ENCODE measurements around the gene SND1.

Gene SND1

DNA sequence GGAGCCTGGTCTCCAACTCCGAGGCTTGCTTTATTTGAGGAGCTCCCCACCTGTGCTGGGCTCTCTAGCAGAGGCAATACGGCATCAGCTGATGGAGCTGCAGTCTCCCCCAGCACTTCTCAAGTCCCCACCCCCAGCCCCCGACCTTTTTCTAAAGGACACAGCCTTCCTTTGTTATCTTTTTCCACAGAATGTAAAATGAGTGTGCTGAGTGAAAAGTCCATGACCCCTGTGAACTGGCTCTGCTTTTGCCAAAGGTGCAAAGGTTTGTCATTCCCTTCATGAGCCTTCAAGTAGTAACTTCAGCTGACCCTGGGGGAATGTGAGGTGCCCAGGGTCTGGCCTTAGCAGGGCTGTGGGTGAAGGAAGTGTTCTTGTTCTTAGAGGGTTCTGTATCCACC is 353.8 kb downstream of the SND1 start:
- no peak for DNase-seq (ENCODE audit: extremely low read depth in 1 of 2, low read depth in 1 of 2)

DNA sequence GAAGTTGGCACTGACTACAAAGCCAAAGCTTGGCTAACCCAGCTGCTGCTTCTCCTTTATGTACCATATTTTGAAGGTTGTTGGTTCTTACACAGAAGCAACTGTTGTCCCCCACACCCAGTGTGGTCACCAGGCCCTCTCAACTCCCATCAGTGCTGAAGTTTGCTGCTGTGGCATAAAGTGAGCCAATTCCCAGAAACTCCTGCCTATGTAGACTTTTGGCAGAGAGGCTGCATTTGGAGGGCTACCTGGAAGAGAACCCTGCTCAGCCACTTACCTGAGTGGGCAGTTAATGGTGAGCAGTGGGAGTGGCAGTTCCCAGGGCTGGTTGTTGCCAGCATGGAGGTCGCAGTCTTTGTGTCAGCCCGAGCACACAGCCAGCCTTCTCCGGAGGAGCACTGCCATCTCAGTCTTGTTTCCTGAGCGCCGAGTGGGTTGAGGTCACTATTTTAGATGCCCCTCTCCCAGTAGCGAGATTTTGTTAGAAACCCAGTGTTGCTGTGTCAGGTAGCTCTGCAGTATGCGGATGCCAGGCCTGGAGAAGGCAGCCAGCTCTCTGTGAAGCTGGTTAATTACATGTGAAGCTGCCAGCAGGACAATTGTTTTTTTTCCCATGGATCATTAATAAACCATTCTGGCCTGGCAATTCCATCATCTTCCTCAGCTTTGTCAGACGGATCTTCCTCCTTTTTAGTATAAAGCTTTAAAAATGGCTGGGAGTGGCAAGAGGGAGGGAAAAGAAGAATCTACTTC is 354.7 kb downstream of the SND1 start:
- no peak for DNase-seq (ENCODE audit: extremely low read depth in 1 of 2, low read depth in 1 of 2)

GRCh38 chr7:128007303-128007680 is 355.3 kb downstream of the SND1 start:
- DNase-seq (ENCODE audit: extremely low read depth in 1 of 2, low read depth in 1 of 2): no peak

GRCh38 chr7:128008141-128008540 is 356.1 kb downstream of the SND1 start:
- no peak for DNase-seq (ENCODE audit: extremely low read depth in 1 of 2, low read depth in 1 of 2)

GRCh38 chr7:128008744-128009143 is 356.8 kb downstream of the SND1 start:
- DNase-seq (ENCODE audit: extremely low read depth in 1 of 2, low read depth in 1 of 2): no peak

GRCh38 chr7:128010391-128011127 is 358.6 kb downstream of the SND1 start:
- DNase-seq (ENCODE audit: extremely low read depth in 1 of 2, low read depth in 1 of 2): no peak

GRCh38 chr7:128011131-128011661 is 359.2 kb downstream of the SND1 start:
- DNase-seq (ENCODE audit: extremely low read depth in 1 of 2, low read depth in 1 of 2): no peak

DNA sequence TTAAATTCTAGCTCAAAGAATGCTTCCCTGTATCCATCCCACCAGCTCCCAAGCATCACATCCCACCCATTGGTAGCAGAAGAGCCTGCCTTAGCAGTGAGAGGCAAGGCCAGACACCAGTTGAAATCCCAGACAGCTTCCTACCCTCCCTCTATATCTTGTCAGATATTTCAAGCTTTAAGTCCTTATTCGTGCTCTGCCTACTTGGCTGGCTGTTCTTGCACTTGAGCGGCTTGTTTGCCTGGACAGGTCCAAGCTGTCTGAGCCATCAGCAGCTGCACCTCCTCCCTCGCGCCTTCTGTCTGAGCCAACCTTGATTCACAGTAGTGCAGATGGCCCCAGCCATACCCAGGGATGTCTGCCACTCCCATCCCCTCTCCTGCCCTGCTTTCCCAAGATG is 362.8 kb downstream of the SND1 start:
- DNase-seq (ENCODE audit: extremely low read depth in 1 of 2, low read depth in 1 of 2): no peak

DNA sequence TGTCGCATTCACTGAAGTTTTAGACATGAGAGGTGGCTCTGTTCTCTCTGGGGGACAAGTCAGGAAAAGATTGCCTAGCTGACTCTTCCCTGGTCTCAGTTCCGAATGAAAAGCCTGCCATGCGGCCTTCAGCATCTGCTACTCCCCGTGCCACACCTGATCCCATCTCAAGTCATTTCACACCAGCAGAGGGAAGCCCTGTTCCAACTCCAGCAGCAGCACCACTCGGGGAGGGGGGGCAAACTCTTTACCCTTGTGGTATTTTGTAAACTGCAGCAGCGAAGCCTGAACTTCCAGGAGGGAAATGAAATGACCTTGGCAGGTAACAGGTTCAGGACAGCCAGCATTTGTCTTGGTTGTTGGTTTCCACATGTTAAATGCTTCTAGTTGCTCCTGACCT is 365.5 kb downstream of the SND1 start:
- no peak for DNase-seq (ENCODE audit: extremely low read depth in 1 of 2, low read depth in 1 of 2)

GRCh38 chr7:128017862-128018845 is 366.2 kb downstream of the SND1 start:
- DNase-seq (ENCODE audit: extremely low read depth in 1 of 2, low read depth in 1 of 2): no peak

- no peak for DNase-seq (ENCODE audit: extremely low read depth in 1 of 2, low read depth in 1 of 2)
Observed at GRCh38 chr7:128019288-128019687, 367.3 kb downstream of the SND1 start.

DNA sequence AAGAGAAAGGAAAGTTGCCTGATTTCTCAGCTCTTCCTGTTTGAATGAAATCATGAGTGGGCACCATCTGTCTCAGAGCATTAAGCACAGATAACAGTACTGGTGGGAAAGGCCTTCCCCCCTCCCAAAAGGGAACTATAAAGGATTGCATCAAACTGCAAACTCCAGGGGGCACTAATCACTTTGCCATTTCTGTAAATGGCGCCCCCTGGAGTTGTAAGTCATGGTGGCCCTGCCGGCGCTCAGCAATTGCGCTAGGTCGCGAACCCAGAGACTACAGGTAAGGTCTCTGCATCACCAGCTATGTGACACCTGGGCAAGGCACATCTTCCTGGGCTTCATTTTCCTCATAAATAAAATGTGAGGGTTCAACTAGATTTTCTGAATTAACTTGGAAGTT is 368.2 kb downstream of the SND1 start:
- DNase-seq (ENCODE audit: extremely low read depth in 1 of 2, low read depth in 1 of 2): no peak

DNA sequence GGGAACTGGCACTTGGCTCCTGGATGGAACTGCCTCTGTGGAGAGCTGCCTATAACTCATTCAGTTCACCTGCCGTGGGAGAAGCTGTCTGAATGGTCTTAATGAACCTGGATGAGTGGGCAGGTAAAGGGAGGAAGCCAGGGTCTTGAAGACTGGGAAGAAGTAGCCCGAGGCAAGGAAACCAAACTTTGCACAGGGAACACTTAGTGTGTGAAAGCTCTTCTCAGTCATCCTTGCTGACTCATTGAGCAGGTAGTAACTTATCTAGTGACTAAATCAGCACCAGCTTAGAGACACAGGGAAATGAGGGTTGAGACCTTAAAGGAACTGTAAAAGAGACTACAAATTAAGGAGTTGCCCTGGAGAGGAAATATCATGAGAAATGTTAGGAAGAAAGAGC is 369.4 kb downstream of the SND1 start:
- DNase-seq (ENCODE audit: extremely low read depth in 1 of 2, low read depth in 1 of 2): no peak

DNA sequence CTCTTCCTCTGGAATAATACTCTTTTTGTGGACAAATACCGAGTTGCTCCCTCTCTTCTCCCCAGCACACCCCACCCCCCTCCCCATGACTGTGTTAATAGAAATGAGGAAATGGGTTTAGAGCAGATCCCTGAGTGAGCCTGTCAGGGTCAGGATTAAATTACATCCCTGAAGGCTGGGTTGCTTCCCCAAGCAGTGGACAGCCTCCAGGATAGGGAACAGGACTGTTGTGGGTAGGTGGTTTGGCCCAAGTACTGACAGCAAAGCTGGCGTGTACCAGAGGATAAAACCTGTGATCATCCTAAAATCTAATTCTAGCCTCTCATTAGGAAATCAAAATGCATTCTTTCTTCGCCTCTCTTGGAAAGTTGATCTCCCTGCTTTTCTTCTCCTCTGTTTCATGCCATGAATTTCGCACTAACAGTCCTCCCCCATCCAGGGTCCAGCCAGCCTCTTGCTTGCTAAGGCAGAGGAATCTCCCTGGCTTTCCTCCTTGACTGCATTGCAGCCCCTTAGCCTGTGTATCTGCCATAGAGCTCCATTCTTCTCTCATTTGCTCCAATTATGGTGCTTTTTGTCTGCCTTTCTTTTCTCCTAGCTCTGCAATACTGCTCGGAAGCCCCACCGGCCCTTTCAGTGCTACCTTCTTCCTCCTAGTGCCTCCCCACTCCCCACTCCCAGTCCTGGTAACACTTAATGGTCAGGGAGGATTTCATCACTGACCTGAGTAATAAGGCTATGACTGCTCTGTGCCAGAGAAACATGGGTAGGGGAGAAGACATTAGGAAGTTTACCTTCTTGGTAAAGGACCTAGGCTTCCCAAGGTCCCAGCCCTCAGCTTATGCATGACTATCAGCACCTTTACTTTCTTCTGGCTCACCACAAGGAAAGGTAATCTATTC is 370.9 kb downstream of the SND1 start:
- DNase-seq (ENCODE audit: extremely low read depth in 1 of 2, low read depth in 1 of 2): no peak

DNA sequence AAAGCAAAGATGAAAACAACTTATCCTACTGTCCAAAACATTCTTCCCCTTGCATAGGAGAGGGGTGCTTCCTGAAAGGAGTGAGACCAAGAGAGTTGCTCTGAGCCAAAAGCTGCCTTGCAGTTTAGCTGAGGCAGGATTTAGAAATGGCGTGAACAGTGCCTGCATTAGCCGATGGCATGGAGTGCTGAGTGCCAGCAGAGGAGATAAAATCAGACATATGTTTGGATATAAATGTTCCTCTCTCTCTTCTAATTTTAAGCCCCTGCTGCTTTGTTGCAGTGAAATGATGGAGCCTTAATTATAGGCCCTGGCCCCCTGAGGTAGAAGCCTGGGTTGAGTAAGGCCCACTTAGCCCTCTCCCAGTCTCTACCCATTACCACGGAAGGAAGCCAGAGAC is 372.2 kb downstream of the SND1 start:
- DNase-seq (ENCODE audit: extremely low read depth in 1 of 2, low read depth in 1 of 2): no peak

DNA sequence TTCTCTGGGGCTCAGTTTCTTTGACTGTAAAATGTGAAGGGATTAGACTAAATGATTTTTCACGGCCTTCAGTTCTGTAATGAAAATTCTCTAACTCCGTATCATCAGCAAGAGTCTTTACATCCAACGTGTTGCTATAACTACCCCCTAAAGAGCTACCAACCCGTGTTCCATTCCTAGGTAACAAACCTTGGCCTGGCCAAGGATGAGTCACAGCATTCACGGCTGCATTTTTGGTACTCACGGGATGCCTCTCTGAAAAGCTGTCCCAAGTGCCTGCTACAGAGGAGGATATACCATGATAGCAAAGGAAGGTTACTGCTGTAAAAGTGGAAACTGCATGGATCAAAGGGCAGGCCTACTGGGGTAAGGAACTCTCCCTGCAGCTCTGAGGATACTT is 373.4 kb downstream of the SND1 start:
- DNase-seq (ENCODE audit: extremely low read depth in 1 of 2, low read depth in 1 of 2): no peak

- no peak for DNase-seq (ENCODE audit: extremely low read depth in 1 of 2, low read depth in 1 of 2)
Observed at GRCh38 chr7:128025819-128026218, 373.8 kb downstream of the SND1 start.

DNA sequence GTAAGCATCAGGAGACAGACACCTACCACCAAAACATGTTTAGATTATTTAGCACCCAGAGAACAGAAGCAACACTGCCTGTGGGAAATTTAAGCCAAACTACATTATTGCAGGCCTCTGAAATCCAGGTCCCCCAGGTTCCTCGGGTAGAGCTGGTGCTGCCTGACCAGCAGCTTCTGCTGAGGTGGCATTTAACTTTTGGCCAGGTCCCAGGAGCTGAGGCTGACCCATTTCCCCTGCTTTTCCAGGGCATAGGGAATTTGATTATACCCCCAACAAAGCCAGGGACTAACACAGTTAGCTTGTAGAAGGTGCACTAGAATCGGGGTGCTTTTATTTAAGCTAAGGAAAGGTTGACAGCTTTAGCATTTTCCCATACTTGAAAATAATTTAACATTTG is 374.6 kb downstream of the SND1 start:
- DNase-seq (ENCODE audit: extremely low read depth in 1 of 2, low read depth in 1 of 2): no peak

DNA sequence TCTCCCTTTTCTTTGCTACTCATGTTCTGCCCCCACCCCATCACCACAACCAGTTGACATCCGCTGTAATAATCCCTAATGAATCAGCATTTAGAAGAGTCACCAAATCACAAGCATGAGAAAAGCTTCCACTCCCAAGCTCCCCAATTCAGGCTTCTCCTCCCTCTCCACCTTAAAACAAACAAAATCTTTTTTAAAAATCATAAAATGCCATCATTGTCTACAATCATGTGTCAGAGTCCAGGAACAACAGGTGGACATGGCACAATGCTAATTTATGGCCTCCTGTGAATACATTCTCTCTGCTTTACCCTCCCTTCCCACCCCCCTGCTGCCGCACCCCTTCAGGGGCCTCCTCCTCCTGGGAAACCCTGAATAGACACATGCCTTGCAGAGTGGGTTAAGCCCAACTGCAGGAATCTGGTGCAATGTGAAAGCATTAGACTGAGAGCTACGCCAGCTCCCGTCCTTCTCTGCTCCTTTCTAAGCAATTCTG is 375.5 kb downstream of the SND1 start:
- no peak for DNase-seq (ENCODE audit: extremely low read depth in 1 of 2, low read depth in 1 of 2)

DNA sequence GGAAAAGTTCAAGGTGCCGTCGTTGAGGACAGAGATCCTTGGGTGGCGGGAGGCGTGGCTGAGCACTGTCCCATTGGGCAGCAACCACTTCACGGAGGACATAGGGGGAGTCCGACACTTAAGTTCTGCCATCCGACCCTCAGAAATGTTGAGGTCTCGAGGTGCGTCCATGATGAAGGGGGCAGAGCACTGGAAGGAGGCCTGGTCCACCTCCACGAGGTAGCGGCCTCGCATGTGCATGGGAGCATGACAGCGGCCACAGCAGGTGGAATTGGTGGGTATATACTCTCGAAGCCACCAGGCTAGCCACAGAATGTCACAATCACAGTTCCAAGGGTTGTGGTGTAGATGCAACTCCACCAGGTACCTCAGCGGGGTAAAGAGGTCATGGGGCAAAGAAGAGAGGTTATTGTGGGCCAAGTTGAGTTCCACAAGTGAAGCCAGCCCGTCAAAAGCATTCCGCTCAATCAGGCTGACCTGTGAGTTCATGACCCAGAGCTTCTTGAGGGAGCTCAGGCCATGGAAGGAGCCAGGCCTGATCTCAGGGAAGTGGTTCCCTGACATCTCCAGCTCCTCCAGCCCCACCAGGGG is 377.5 kb downstream of the SND1 start:
- no peak for DNase-seq (ENCODE audit: extremely low read depth in 1 of 2, low read depth in 1 of 2)

Data from stimulated activated CD8-positive, alpha-beta memory T cell treated with anti-CD3 and anti-CD28 coated beads, Interleukin-7, amount 100 ng/mL, for 48 hours (primary cell).